ENCODE data around the gene SOHLH2. TPM values are rescaled to one million over a fixed set of nuclear protein-coding genes. Genes with fewer than 3 reads are reported as not detected.

SOHLH2 gene
- polyA plus RNA-seq, 1 of the 3 experiments (the other 2 are of a cell fraction): 0.85 TPM

DNA sequence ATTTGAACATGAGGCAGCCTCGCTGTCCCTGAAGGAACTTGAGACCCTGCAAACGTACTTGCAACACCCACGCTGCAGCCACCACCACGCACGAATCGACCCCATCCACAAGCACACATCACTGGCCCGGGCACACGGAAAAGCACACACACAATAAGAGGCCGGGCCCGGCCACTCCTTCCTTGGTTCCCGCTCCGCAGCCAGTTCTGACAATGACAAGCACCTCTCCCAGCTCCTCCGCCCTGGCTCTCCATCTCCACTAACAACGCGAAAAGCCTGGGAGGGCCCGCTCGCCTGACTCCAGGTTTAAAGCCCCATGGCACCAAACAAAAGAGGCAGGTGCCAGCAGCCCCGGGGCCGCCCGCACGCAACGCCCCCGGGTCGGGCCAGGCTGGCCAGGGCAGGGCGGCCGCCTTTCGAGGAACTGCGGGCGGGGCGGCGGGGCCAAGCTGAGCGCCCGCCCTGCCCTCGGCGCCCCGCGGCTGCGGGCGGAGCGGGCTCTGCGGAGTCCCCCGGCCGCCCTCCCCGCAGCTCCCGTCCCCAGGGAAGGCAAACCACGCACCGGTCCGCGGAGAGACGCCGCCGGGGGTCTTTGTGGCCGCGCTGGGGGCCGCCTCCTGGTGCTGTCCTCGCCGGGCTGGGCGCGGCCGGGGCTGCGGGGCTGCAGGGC lies 83.7 kb downstream of the SOHLH2 start:
- ChIA-PET CTCF (interaction anchor here (1.0 to 1.6 kb wide), 4 partner anchors 16 to 152 kb away, joined by 4 to 7 read pairs (median 6); no protein-coding TSS in a partner anchor), POLR2A (no interaction called here)
- no peak overlapping the region for H3K27ac ChIP-seq (ENCODE audit: low read depth in 2 of 2, low read length in 1 of 2)
- H3K4me3 ChIP-seq (ENCODE audit: low read depth in 2 of 2, low read length in 1 of 2): peak overlapping the region; percentile 61 to 75
- peaks cover 3% of the 10 kb centered on the region; the same call in 1 of the 2 replicates for H3K79me2 ChIP-seq (ENCODE audit: insufficient read depth)
- 5% methylated on average over 11 of the region's 61 CpGs for WGBS (ENCODE audit: low lambda C conversion rate)
- no peaks in the 10 kb centered on the region for H4K20me1 ChIP-seq (ENCODE audit: insufficient read depth)
- no peaks in the 10 kb centered on the region for H3K36me3 ChIP-seq (replicated peaks in 1 of 2; ENCODE audit: control insufficient read depth in 1 of 2, insufficient read depth in 2 of 2, low read length in 1 of 2)
- peak overlapping the region; percentile 84 for H3K4me2 ChIP-seq
- H3K9ac ChIP-seq: peak overlapping the region; percentile 34; the same call in 1 of the 2 replicates
- TF ChIP-seq RAD21 (IDR thresholded peaks at IDR 0.05; ENCODE audit: low read length) (no peak), MXI1 (IDR thresholded peaks at IDR 0.05; ENCODE audit: low read depth, low read length) (peak; percentile 28; the same call in 1 of the 2 replicates), FOXM1 (IDR thresholded peaks at IDR 0.05; ENCODE audit: low read depth) (no peak), YY1 (IDR thresholded peaks at IDR 0.05; ENCODE audit: low read depth) (no peak), TEAD4 (IDR thresholded peaks at IDR 0.05; ENCODE audit: borderline replicate concordance, insufficient read depth) (no peak), ELF1 (IDR thresholded peaks at IDR 0.05) (no peak)
- TF ChIP-seq, protein P1, sequence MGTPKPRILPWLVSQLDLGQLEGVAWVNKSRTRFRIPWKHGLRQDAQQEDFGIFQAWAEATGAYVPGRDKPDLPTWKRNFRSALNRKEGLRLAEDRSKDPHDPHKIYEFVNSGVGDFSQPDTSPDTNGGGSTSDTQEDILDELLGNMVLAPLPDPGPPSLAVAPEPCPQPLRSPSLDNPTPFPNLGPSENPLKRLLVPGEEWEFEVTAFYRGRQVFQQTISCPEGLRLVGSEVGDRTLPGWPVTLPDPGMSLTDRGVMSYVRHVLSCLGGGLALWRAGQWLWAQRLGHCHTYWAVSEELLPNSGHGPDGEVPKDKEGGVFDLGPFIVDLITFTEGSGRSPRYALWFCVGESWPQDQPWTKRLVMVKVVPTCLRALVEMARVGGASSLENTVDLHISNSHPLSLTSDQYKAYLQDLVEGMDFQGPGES (IDR thresholded peaks at IDR 0.05; ENCODE audit: low read depth, low read length): no peak
- peak; percentile 80 for DNase-seq
- H3F3A ChIP-seq (replicated peaks; ENCODE audit: insufficient read depth): no peaks in the 10 kb centered on the region
- H3K27me3 ChIP-seq (ENCODE audit: insufficient read depth): no peaks in the 10 kb centered on the region
- no peaks in the 10 kb centered on the region for H3K9me3 ChIP-seq
- peak overlapping the region; percentile 86 for H2AFZ ChIP-seq (ENCODE audit: low read depth)
- H3K4me1 ChIP-seq (ENCODE audit: control insufficient read depth in 1 of 2, insufficient read depth in 2 of 2, low read depth in 1 of 2, low read length in 1 of 2): peaks cover 11% of the 10 kb centered on the region in 2 experiments; a peak in 3 of 4 replicates
- no peaks in the 10 kb centered on the region for H3K9me2 ChIP-seq

DNA sequence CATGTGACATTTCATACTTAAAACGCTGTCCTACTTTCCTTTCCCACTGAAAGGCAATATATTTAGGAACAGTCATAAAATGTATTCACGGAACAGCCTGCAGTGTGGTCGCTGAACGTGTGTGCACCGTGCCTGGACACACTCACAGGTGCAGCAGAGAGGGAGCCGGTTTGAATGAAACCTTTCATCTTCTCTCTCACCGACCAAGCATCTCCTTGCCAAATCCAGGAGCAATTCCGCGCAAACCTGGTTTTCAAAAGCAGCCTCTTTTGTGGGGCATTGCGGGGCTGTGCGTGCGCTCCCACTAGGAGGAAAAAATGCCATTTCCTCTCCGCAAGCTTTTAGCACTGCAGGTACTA lies 84.2 kb downstream of the SOHLH2 start:
- Histone ChIP-seq H3K9ac (peak overlapping the region; percentile 34; the same call in 1 of the 2 replicates), H3K4me3 (ENCODE audit: low read depth in 2 of 2, low read length in 1 of 2) (peak overlapping the region; percentile 61 to 75), H3K4me1 (ENCODE audit: control insufficient read depth in 1 of 2, insufficient read depth in 2 of 2, low read depth in 1 of 2, low read length in 1 of 2) (peaks cover 11% of the 10 kb centered on the region in 2 experiments; a peak in 3 of 4 replicates), H3K4me2 (peak overlapping the region; percentile 84), H3K9me2 (no peaks in the 10 kb centered on the region), H3K79me2 (ENCODE audit: insufficient read depth) (peaks cover 3% of the 10 kb centered on the region; the same call in 1 of the 2 replicates), H3K36me3 (replicated peaks in 1 of 2; ENCODE audit: control insufficient read depth in 1 of 2, insufficient read depth in 2 of 2, low read length in 1 of 2) (no peaks in the 10 kb centered on the region), H3F3A (replicated peaks; ENCODE audit: insufficient read depth) (no peaks in the 10 kb centered on the region), H3K9me3 (no peaks in the 10 kb centered on the region), H3K27me3 (ENCODE audit: insufficient read depth) (no peaks in the 10 kb centered on the region), H4K20me1 (ENCODE audit: insufficient read depth) (no peaks in the 10 kb centered on the region), H3K27ac (ENCODE audit: low read depth in 2 of 2, low read length in 1 of 2) (no peak overlapping the region), H2AFZ (ENCODE audit: low read depth) (peak overlapping the region; percentile 86; the same call in 1 of the 2 replicates)
- WGBS (ENCODE audit: low lambda C conversion rate): 43% methylated on average over 11 of the region's 13 CpGs
- CTCF ChIA-PET: interaction anchor here (1.0 to 1.6 kb wide), 3 partner anchors 15 to 145 kb away, joined by 4 to 7 read pairs (median 5); no protein-coding TSS in a partner anchor
- no peak for DNase-seq
- TF ChIP-seq RAD21 (IDR thresholded peaks at IDR 0.05; ENCODE audit: low read length) (no peak), TCF12 (IDR thresholded peaks at IDR 0.05) (no peak), POLR2AphosphoS5 (IDR thresholded peaks at IDR 0.05; ENCODE audit: low read depth, low read length) (no peak), ZBTB33 (IDR thresholded peaks at IDR 0.05; ENCODE audit: borderline replicate concordance, low read depth) (no peak), SIN3A (IDR thresholded peaks at IDR 0.05; ENCODE audit: borderline replicate concordance, low read depth, low read length) (no peak), SMC3 (IDR thresholded peaks at IDR 0.05; ENCODE audit: low read depth, low read length) (no peak), RCOR1 (IDR thresholded peaks at IDR 0.05; ENCODE audit: low read length) (no peak), JUND (IDR thresholded peaks at IDR 0.05) (no peak), ELF1 (IDR thresholded peaks at IDR 0.05) (no peak), CHD2 (IDR thresholded peaks at IDR 0.05; ENCODE audit: low read length, partially characterized antibody) (no peak), EZH2phosphoT487 (IDR thresholded peaks at IDR 0.05; ENCODE audit: borderline replicate concordance, low read depth) (no peak)
- TF ChIP-seq, protein P2, sequence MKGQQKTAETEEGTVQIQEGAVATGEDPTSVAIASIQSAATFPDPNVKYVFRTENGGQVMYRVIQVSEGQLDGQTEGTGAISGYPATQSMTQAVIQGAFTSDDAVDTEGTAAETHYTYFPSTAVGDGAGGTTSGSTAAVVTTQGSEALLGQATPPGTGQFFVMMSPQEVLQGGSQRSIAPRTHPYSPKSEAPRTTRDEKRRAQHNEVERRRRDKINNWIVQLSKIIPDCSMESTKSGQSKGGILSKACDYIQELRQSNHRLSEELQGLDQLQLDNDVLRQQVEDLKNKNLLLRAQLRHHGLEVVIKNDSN (IDR thresholded peaks at IDR 0.05; ENCODE audit: borderline replicate concordance, low read depth): no peak
- POLR2A ChIA-PET: no interaction called here

All from SK-N-SH (cell line).